Naive thymus-derived CD4-positive, alpha-beta T cell (primary cell): Measurements from ENCODE around the gene NUMB. TPM values are rescaled to one million over a fixed set of nuclear protein-coding genes. Genes with fewer than 3 reads are reported as not detected.
"Not testable (repeated sequence)": the region's sequence is repeated elsewhere in the genome, so short reads cannot be mapped to it uniquely, and the experiment has no call there.

Source experiments
- ATAC-seq: fragments of 150-1000 bp; cut with Tn5 transposase; 2 replicates; pipeline ENCODE4 v1.10.0; 2021; ENCODE audit warnings: mild to moderate bottlenecking, moderate library complexity
- CTCF ChIA-PET: fragments of 350-600 bp; sonication (Branson Sonifier 250); formaldehyde crosslinking; loops from one replicate; lab custom pipeline; 2021; ENCODE audit warnings: antibody characterized with exemption; lab: Charles Lee
- POLR2A ChIA-PET: fragments of 350-600 bp; sonication (Branson Sonifier 250); formaldehyde crosslinking; loops from one replicate; lab custom pipeline; 2021; ENCODE audit warnings: antibody characterized with exemption, inconsistent platforms; lab: Charles Lee
- DNase-seq, 9 donors: peaks; one replicate each; pipeline versions ENCODE4 v3.0.0 to v3.0.0-alpha.2; 2020 to 2022; ENCODE audit warnings: mixed read lengths in 1 of 9
- H3K27ac ChIP-seq: one replicate; pipeline ENCODE4 v1.7.0; 2013; ENCODE audit warnings: mild to moderate bottlenecking, low read depth, low read length, moderate library complexity
- H3K27me3 ChIP-seq, 2 donors: one replicate each; pipeline ENCODE4 v1.7.0; 2013; ENCODE audit warnings: low read length in 2 of 2, mild to moderate bottlenecking in 2 of 2, moderate library complexity in 2 of 2; ENCODE audit not compliant: control insufficient read depth in 2 of 2, insufficient read depth in 2 of 2
- H3K36me3 ChIP-seq, 3 experiments: 1 replicate in 2 of 3; 2 replicates in 1 of 3; pipeline ENCODE4 v1.7.0; 2013; ENCODE audit warnings: low read length in 3 of 3, mild to moderate bottlenecking in 3 of 3, moderate library complexity in 1 of 3; ENCODE audit not compliant: insufficient read depth in 3 of 3, control insufficient read depth in 2 of 3
- H3K4me1 ChIP-seq, 2 donors: one replicate each; pipeline ENCODE4 v1.7.0; 2013; ENCODE audit warnings: low read length in 2 of 2, mild to moderate bottlenecking in 2 of 2, moderate library complexity in 1 of 2; ENCODE audit not compliant: control insufficient read depth in 2 of 2, insufficient read depth in 2 of 2
- H3K4me3 ChIP-seq: 2 replicates; pipeline ENCODE4 v1.7.0; 2013; ENCODE audit warnings: mild to moderate bottlenecking, low read length
- H3K9me3 ChIP-seq, 3 experiments: 1 replicate in 2 of 3; 2 replicates in 1 of 3; pipeline ENCODE4 v1.7.0; 2013; ENCODE audit warnings: low read length in 3 of 3; ENCODE audit not compliant: control insufficient read depth in 2 of 3
- H3K27ac Mint-ChIP-seq, 9 donors: one replicate each; pipeline ENCODE4 v1.8.0; 2020 to 2022; ENCODE audit warnings: mixed read lengths in 9 of 9, mild to moderate bottlenecking in 8 of 9, moderate library complexity in 5 of 9, inconsistent platforms in 2 of 9
- H3K27me3 Mint-ChIP-seq, 5 donors: one replicate each; pipeline ENCODE4 v1.8.0; 2021 to 2022; ENCODE audit warnings: mixed read lengths in 5 of 5, mild to moderate bottlenecking in 1 of 5
- H3K36me3 Mint-ChIP-seq, 5 donors: one replicate each; pipeline ENCODE4 v1.8.0; 2020 to 2022; ENCODE audit warnings: mixed read lengths in 5 of 5, mild to moderate bottlenecking in 3 of 5, inconsistent platforms in 1 of 5
- H3K4me1 Mint-ChIP-seq, 7 donors: one replicate each; pipeline ENCODE4 v1.8.0; 2020 to 2022; ENCODE audit warnings: mixed read lengths in 7 of 7, mild to moderate bottlenecking in 3 of 7, inconsistent platforms in 1 of 7
- H3K4me3 Mint-ChIP-seq, 10 donors: one replicate each; pipeline ENCODE4 v1.8.0; 2020 to 2022; ENCODE audit warnings: mild to moderate bottlenecking in 10 of 10, mixed read lengths in 10 of 10, moderate library complexity in 6 of 10, inconsistent platforms in 2 of 10
- H3K9me3 Mint-ChIP-seq, 11 donors: one replicate each; pipeline ENCODE4 v1.8.0; 2020 to 2022; ENCODE audit warnings: mixed read lengths in 11 of 11, mild to moderate bottlenecking in 4 of 11, inconsistent platforms in 1 of 11, moderate library complexity in 1 of 11
- intact Hi-C, 2 donors: fragments of 100-400 bp; cut with micrococcal nuclease; formaldehyde crosslinking; loops; one replicate each; pipeline ENCODE4 v1.15.1; 2023
- polyA plus RNA-seq, 2 donors: library from polyadenylated mRNA; unstranded; fragments of 300-500 nt; fragmentation: Illumina TruSeq; gene quantifications; one replicate each; pipeline ENCODE4 v1.2.3, GENCODE V29; 2021
- total RNA-seq, 6 experiments: library from RNA in 5 of 6; stranded (reverse) in 5 of 6; gene quantifications; 1 replicate in 5 of 6; 2 replicates in 1 of 6; pipeline ENCODE4 v1.2.3 and lab custom pipeline; 2021 to 2026

NUMB gene
- total and polyA plus RNA-seq, 7 experiments from 2014 or later: 32.7 to 90.6 (median 49.0) TPM

DNA sequence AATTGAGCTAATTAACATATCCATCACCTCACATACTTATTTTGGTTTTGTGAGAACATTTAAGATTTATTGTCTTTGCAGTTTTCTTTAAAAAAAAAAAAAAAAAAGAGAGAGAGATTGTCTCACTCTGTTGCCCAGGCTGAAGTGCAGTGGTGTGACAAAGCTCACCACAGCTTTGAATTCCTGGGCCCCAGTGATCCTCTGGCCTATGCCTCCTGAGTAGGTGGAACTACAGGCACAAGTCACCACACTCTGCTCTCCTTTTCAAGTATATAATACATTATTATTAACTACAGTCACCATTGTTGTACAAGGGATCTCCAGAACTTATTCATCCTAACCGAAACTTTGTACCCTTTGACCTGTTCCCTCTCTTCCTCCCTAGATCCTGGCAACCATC, 64.0 kb downstream of the NUMB start:
- Histone ChIP-seq H3K36me3 (no peaks in the 10 kb centered on the region), H3K4me1 (no peaks in the 10 kb centered on the region), H3K4me3 (no peak overlapping the region), H3K27me3 (no peaks in the 10 kb centered on the region), H3K9me3 (no peaks in the 10 kb centered on the region), H3K27ac (no peak overlapping the region)
- Mint-ChIP-seq H3K36me3 (peaks cover 0 to 24% (median 10%) of the 10 kb centered on the region in 5 donors), H3K27me3 (no peaks in the 10 kb centered on the region), H3K9me3 (no peaks in the 10 kb centered on the region), H3K4me1 (peaks cover 10 to 19% (median 16%) of the 10 kb centered on the region in 7 donors), H3K4me3 (no peak overlapping the region), H3K27ac (peak overlapping the region in 1 of 9 donors; percentile 23)
- ATAC-seq (no peak), DNase-seq (no peak)
- intact Hi-C loops: no loop called here
- ChIA-PET CTCF (interaction anchor here (0.6 kb wide), 1 partner anchor 51 kb away, joined by 5 read pairs; no protein-coding TSS in a partner anchor), POLR2A (interaction anchor here (0.7 kb wide), 1 partner anchor 17 kb away, joined by 5 read pairs; no protein-coding TSS in a partner anchor)

DNA sequence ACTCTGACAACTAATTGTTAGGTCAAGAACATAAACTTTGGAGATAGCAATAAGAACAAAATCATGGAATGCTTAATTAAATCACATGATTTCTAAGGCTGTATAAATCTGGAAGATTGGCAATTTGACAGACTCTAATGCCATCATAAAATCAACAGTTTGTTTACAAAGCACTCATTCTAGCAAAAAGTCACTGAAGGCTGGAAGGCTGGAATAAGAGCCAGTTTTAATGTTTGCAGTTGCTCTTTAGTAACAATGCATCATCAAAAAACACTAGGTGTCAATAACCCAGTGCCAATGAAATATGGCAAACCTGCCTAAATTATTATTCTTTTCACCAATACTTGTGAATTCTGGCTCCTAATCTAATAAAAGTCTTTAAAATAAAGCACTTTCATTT, 65.0 kb downstream of the NUMB start:
- Histone ChIP-seq H3K27ac (no peak overlapping the region), H3K4me1 (no peaks in the 10 kb centered on the region), H3K9me3 (no peaks in the 10 kb centered on the region), H3K27me3 (no peaks in the 10 kb centered on the region), H3K4me3 (no peak overlapping the region), H3K36me3 (no peaks in the 10 kb centered on the region)
- Mint-ChIP-seq H3K27ac (no peak overlapping the region), H3K36me3 (peaks cover 0 to 24% (median 10%) of the 10 kb centered on the region in 5 donors), H3K9me3 (no peaks in the 10 kb centered on the region), H3K27me3 (no peaks in the 10 kb centered on the region), H3K4me1 (peaks cover 10 to 19% (median 13%) of the 10 kb centered on the region in 7 donors), H3K4me3 (no peak overlapping the region)
- ATAC-seq (no peak), DNase-seq (no peak)
- ChIA-PET POLR2A (no interaction called here), CTCF (no interaction called here)
- intact Hi-C loops: no loop called here

DNA sequence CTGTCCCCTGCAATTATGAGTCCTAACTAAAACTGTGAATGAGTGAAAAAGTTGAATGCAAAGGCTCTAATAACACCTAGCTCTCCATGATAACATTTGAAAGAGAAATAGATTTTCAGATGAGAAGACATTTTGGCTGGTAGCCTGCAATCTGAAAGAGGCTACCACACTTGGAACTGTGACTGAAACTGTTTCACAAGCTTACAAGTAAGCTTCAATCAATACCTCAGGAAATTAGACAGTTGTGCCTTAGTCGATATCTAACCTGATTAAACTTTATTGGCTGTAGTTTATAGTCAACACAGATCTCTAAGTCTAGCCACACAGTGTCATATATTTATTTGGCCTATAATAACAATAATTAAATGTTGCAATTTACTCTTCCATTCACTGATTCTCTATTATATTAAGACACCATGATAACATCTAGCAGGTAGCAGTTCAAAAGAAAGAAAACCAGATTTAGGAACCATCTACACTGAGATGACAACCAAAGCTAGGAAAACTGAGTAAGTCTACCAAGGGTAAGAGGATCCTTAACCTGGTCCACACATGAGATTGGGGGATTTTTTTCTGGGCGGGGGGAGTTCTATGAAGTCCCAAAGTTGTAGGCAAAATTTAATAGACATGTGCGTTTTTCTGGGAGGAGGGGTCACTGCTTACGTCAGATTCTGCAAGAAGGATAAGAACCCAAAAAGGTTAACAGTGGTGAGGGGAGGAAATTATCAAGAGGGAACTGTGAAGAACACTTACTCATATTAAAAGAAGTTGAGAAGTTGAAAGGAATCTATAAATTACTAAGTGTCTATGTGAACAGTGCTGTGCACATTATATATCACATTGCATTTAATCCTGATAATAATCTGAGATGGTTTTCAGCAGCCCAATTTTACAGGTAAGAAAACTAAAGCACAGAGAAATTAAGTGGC, 65.8 kb downstream of the NUMB start:
- POLR2A ChIA-PET: no interaction called here
- no peak overlapping the region for H3K27ac ChIP-seq
- Mint-ChIP-seq H3K27me3 (no peaks in the 10 kb centered on the region), H3K9me3 (no peaks in the 10 kb centered on the region), H3K27ac (peak overlapping the region in 3 of 9 donors; percentile 0 to 33 (median 5)), H3K36me3 (peaks cover 0 to 21% (median 10%) of the 10 kb centered on the region in 5 donors), H3K4me3 (no peak overlapping the region), H3K4me1 (peaks cover 9 to 19% (median 13%) of the 10 kb centered on the region in 7 donors)
- no peak overlapping the region for H3K4me3 ChIP-seq
- H3K4me1 ChIP-seq: no peaks in the 10 kb centered on the region
- no peaks in the 10 kb centered on the region for H3K9me3 ChIP-seq
- CTCF ChIA-PET: no interaction called here
- intact Hi-C loops: no loop called here
- ATAC-seq: no peak
- H3K36me3 ChIP-seq: no peaks in the 10 kb centered on the region
- no peaks in the 10 kb centered on the region for H3K27me3 ChIP-seq
- no peak for DNase-seq

DNA sequence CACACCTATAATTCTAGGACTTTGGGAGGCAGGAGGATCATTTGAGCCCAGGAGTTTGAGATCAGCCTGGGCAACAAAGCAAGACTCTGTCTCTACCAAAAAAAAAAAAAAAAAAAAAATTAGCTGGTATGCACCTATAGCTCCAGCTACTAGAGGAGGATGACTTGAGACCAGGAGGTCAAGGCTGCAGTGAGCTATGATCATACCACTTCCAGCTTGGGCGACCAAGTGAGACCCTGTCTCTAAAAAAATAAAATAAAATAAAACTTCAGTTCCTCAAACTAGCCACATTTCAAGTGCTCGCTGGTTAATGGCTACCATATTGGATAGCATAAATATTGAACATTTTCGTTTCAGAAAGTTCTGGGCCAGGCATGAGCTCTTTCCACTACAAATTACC, 70.5 kb downstream of the NUMB start:
- H3K36me3 ChIP-seq, H3K4me1 Mint-ChIP-seq: not testable (repeated sequence)

DNA sequence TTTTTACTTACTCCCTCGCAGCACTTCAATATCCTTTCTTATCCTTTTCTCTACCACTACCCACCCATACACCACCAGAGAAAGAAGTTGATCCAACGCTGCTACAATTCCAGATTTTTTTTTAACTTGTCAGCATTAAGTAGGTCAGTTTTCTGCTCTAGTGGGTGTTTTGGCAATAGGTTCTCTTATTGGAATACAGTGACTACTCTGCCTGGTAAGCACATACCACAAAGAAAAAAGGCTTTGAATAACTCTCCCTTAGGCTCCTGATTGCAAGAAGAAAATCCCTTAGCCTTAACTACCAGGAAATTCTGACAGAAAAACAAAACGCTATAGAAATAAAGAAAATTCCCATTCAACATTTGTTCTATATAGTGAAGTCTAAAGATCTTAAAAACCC, 72.0 kb downstream of the NUMB start:
- no peak overlapping the region for H3K4me3 Mint-ChIP-seq
- ChIA-PET POLR2A (interaction anchor here (0.6 kb wide), 1 partner anchor 51 kb away, joined by 3 read pairs; no protein-coding TSS in a partner anchor), CTCF (no interaction called here)
- Histone ChIP-seq H3K27me3 (no peaks in the 10 kb centered on the region), H3K27ac (no peak overlapping the region), H3K4me3 (no peak overlapping the region), H3K36me3 (no peaks in the 10 kb centered on the region), H3K9me3 (peaks cover 0 to 14% (median 0%) of the 10 kb centered on the region in 3 experiments), H3K4me1 (no peaks in the 10 kb centered on the region)
- H3K27me3 Mint-ChIP-seq: no peaks in the 10 kb centered on the region
- H3K4me1 Mint-ChIP-seq: peaks cover 0 to 4% (median 0%) of the 10 kb centered on the region in 7 donors
- H3K9me3 Mint-ChIP-seq: peaks cover 0 to 25% (median 13%) of the 10 kb centered on the region in 11 donors
- DNase-seq: no peak
- no peak overlapping the region for H3K27ac Mint-ChIP-seq
- intact Hi-C loops: no loop called here
- no peak for ATAC-seq
- peaks cover 0 to 41% (median 32%) of the 10 kb centered on the region in 5 donors for H3K36me3 Mint-ChIP-seq

More for the DNA sequence above, 70.5 kb downstream of the NUMB start:
- ATAC-seq, H3K27me3 ChIP-seq, intact Hi-C loops, H3K4me1 ChIP-seq, DNase-seq, H3K27ac Mint-ChIP-seq, H3K4me3 ChIP-seq, POLR2A ChIA-PET, H3K27ac ChIP-seq, H3K27me3 Mint-ChIP-seq, H3K4me3 Mint-ChIP-seq: not testable (repeated sequence)
- H3K9me3 Mint-ChIP-seq: peaks cover 0 to 19% (median 9%) of the 10 kb centered on the region in 11 donors
- CTCF ChIA-PET: interaction anchor here (0.6 kb wide), 1 partner anchor 38 kb away, joined by 3 read pairs; no protein-coding TSS in a partner anchor
- H3K36me3 Mint-ChIP-seq: peaks cover 0 to 39% (median 31%) of the 10 kb centered on the region in 5 donors
- peaks cover 0 to 11% (median 0%) of the 10 kb centered on the region in 3 experiments for H3K9me3 ChIP-seq

DNA sequence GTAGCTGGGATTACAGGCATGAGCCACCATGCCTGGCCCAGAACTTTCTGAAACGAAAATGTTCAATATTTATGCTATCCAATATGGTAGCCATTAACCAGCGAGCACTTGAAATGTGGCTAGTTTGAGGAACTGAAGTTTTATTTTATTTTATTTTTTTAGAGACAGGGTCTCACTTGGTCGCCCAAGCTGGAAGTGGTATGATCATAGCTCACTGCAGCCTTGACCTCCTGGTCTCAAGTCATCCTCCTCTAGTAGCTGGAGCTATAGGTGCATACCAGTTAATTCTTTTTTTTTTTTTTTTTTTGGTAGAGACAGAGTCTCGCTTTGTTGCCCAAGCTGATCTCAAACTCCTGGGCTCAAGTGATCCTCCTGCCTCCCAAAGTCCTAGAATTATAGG, 73.3 kb downstream of the NUMB start:
- H3K4me3 Mint-ChIP-seq, intact Hi-C loops, CTCF ChIA-PET, H3K27ac Mint-ChIP-seq, H3K4me3 ChIP-seq, H3K27ac ChIP-seq, DNase-seq, H3K4me1 ChIP-seq, H3K27me3 Mint-ChIP-seq, H3K27me3 ChIP-seq, ATAC-seq, H3K36me3 ChIP-seq: not testable (repeated sequence)
- peaks cover 0 to 14% (median 0%) of the 10 kb centered on the region in 3 experiments for H3K9me3 ChIP-seq
- Mint-ChIP-seq H3K4me1 (peaks cover 0 to 10% (median 4%) of the 10 kb centered on the region in 7 donors), H3K36me3 (peaks cover 0 to 48% (median 35%) of the 10 kb centered on the region in 5 donors), H3K9me3 (peaks cover 0 to 25% (median 13%) of the 10 kb centered on the region in 11 donors)
- POLR2A ChIA-PET: interaction anchor here (0.7 kb wide), 1 partner anchor 37 kb away, joined by 7 read pairs; no protein-coding TSS in a partner anchor
